ENCODE measurements around the gene LRRC8A.
A peak's percentile ranks its signal among the peaks of the same experiment; 100 is the strongest.

LRRC8A gene

GRCh38 chr9:128927731-128928411 is 45.9 kb downstream of the LRRC8A start:
- H3K4me3 ChIP-seq (ENCODE audit: low read depth, low read length), result no peak overlapping the region
- peak; percentile 89 for TF ChIP-seq CTCF (IDR thresholded peaks at IDR 0.05; ENCODE audit: low read depth, low read length, missing control alignments)
- no peak for DNase-seq (ENCODE audit: low read depth)

- no peak for TF ChIP-seq CTCF (IDR thresholded peaks at IDR 0.05; ENCODE audit: low read depth, low read length, missing control alignments)
- no peak for DNase-seq (ENCODE audit: low read depth)
- no peak overlapping the region for H3K4me3 ChIP-seq (ENCODE audit: low read depth, low read length)
These were observed 46.7 kb downstream of the LRRC8A start for GRCh38 chr9:128928624-128929023.

GRCh38 chr9:128929560-128929959 is 47.6 kb downstream of the LRRC8A start:
- no peak overlapping the region for H3K4me3 ChIP-seq (ENCODE audit: low read depth, low read length)
- no peak for TF ChIP-seq CTCF (IDR thresholded peaks at IDR 0.05; ENCODE audit: low read depth, low read length, missing control alignments)
- DNase-seq (ENCODE audit: low read depth), result no peak

GRCh38 chr9:128933731-128934130 is 51.8 kb downstream of the LRRC8A start:
- no peak overlapping the region for H3K4me3 ChIP-seq (ENCODE audit: low read depth, low read length)
- no peak for DNase-seq (ENCODE audit: low read depth)
- no peak for TF ChIP-seq CTCF (IDR thresholded peaks at IDR 0.05; ENCODE audit: low read depth, low read length, missing control alignments)

- no peak for DNase-seq (ENCODE audit: low read depth)
- no peak for TF ChIP-seq CTCF (IDR thresholded peaks at IDR 0.05; ENCODE audit: low read depth, low read length, missing control alignments)
These were observed 54.4 kb downstream of the LRRC8A start for GRCh38 chr9:128936171-128936865.

GRCh38 chr9:128937310-128938165 is 55.6 kb downstream of the LRRC8A start:
- TF ChIP-seq CTCF (IDR thresholded peaks at IDR 0.05; ENCODE audit: low read depth, low read length, missing control alignments), result no peak
- DNase-seq (ENCODE audit: low read depth), result no peak
- no peak overlapping the region for H3K4me3 ChIP-seq (ENCODE audit: low read depth, low read length)

More at GRCh38 chr9:128936171-128936865, 54.4 kb downstream of the LRRC8A start:
- no peak overlapping the region for H3K4me3 ChIP-seq (ENCODE audit: low read depth, low read length)
